ENCODE measurements around the gene NSMF. TPM values are rescaled to one million over a fixed set of nuclear protein-coding genes. Genes with fewer than 3 reads are reported as not detected.

Gene NSMF
- polyA plus RNA-seq, 3 donors, result 45.9 to 55.4 (median 50.4) TPM

Other genes with a start within 250 kb of the NSMF start
- gene RNF208, start 237.1 kb downstream of the NSMF start, polyA plus RNA-seq (ENCODE audit: insufficient read length in 3 of 3), result 10 to 100 TPM; 12.8 to 13.8 (median 13.2) TPM
- 10 to 100 TPM; 10.9 to 17.0 (median 16.3) TPM for gene CYSRT1, start 234.2 kb downstream of the NSMF start, polyA plus RNA-seq (ENCODE audit: insufficient read length in 3 of 3)
- gene RNF224, start 231.8 kb downstream of the NSMF start, polyA plus RNA-seq (ENCODE audit: insufficient read length in 3 of 3), result 10 to 100 TPM; 10.1 to 15.2 (median 13.8) TPM
- gene SLC34A3, start 228.4 kb downstream of the NSMF start, polyA plus RNA-seq (ENCODE audit: insufficient read length in 3 of 3), result 10 to 100 TPM; 10.3 to 12.1 (median 11.4) TPM
- 100 to 1,000 TPM; 383 to 516 (median 420) TPM for gene TUBB4B, start 218.0 kb downstream of the NSMF start, polyA plus RNA-seq (ENCODE audit: insufficient read length in 3 of 3)
- 1 to 10 TPM; 2.8 to 3.9 (median 3.9) TPM for gene STPG3, start 208.0 kb downstream of the NSMF start, polyA plus RNA-seq (ENCODE audit: insufficient read length in 3 of 3)
- gene NELFB, start 204.0 kb downstream of the NSMF start, polyA plus RNA-seq (ENCODE audit: insufficient read length in 3 of 3), result 10 to 100 TPM; 57.3 to 65.4 (median 61.7) TPM
- gene TOR4A, start 181.6 kb downstream of the NSMF start, polyA plus RNA-seq (ENCODE audit: insufficient read length in 3 of 3), result 1 to 10 TPM; 5.8 to 8.1 (median 7.3) TPM
- 1 to 10 TPM; 7.4 to 9.7 (median 8.5) TPM for gene NRARP, start 157.1 kb downstream of the NSMF start, polyA plus RNA-seq (ENCODE audit: insufficient read length in 3 of 3)
- 10 to 100 TPM; 16.0 to 25.3 (median 25.2) TPM for gene EXD3, start 36.2 kb downstream of the NSMF start, polyA plus RNA-seq (ENCODE audit: insufficient read length in 3 of 3)
- 10 to 100 TPM in 2 of 3 donors, 1 to 10 TPM in 1; 6.7 to 12.3 (median 10.7) TPM for gene NOXA1, start 35.9 kb downstream of the NSMF start, polyA plus RNA-seq (ENCODE audit: insufficient read length in 3 of 3)
- gene ENTPD8, start 18.0 kb downstream of the NSMF start, polyA plus RNA-seq (ENCODE audit: insufficient read length in 3 of 3), result 1 to 10 TPM in 1 of 3 donors, under 1 TPM in 2; 0.61 to 1.0 (median 0.86) TPM
- gene PNPLA7, start 91.1 kb upstream of the NSMF start, polyA plus RNA-seq (ENCODE audit: insufficient read length in 3 of 3), result 1 to 10 TPM; 2.0 to 4.0 (median 3.1) TPM
- gene MRPL41, start 92.5 kb upstream of the NSMF start, polyA plus RNA-seq (ENCODE audit: insufficient read length in 3 of 3), result 10 to 100 TPM; 20.0 to 28.7 (median 28.5) TPM
- 10 to 100 TPM; 44.2 to 62.7 (median 57.8) TPM for gene DPH7, start 119.6 kb upstream of the NSMF start, polyA plus RNA-seq (ENCODE audit: insufficient read length in 3 of 3)
- 10 to 100 TPM; 21.0 to 24.2 (median 23.6) TPM for gene ZMYND19, start 131.2 kb upstream of the NSMF start, polyA plus RNA-seq (ENCODE audit: insufficient read length in 3 of 3)
- gene ARRDC1, start 146.4 kb upstream of the NSMF start, polyA plus RNA-seq (ENCODE audit: insufficient read length in 3 of 3), result 10 to 100 TPM; 35.1 to 39.7 (median 37.5) TPM
- gene EHMT1, start 159.7 kb upstream of the NSMF start, polyA plus RNA-seq (ENCODE audit: insufficient read length in 3 of 3), result 10 to 100 TPM; 80.4 to 83.4 (median 82.8) TPM